HepG2 (cell line): ENCODE results near the gene CD200. TPM values are rescaled to one million over a fixed set of nuclear protein-coding genes. Genes with fewer than 3 reads are reported as not detected.

ENCODE experiments used
- ATAC-seq: fragments of 200-7000 bp; cut with Tn5 transposase; 3 replicates; pipeline ENCODE4 v1.9.1; 2020; ENCODE audit warnings: mild to moderate bottlenecking, moderate library complexity
- BruUV-seq: library from RNA; stranded (reverse); fragments of 400-500 nt; replicated peaks from 2 replicates; lab custom pipeline; 2021; lab: Mats Ljungman, UMichigan
- CTCF ChIA-PET: fragments of 300-600 bp; formaldehyde crosslinking; extraction: SDS; loops from one replicate; lab custom pipeline; 2021; ENCODE audit warnings: low total read pairs, inconsistent platforms, low intra/inter-chr PET ratio; lab: Yijun Ruan, JAX
- POLR2A ChIA-PET: fragments of 350-600 bp; sonication (Branson Sonifier 250); formaldehyde crosslinking; loops from one replicate; lab custom pipeline; 2020; ENCODE audit warnings: antibody characterized with exemption, inconsistent platforms; lab: Yijun Ruan, JAX
- DNase-seq: peaks from one replicate; pipeline ENCODE4 v3.0.0-alpha.2; 2015; ENCODE audit warnings: low spot score
- FAIRE-seq: peaks from 3 replicates; lab custom pipeline; 2011; peaks lifted over from hg19 to GRCh38; lab: Jason Lieb, UNC
- H2AFZ ChIP-seq: one replicate; pipeline ENCODE4 v1.6.1; 2011; ENCODE audit warnings: low read length, inconsistent platforms
- H3K27ac ChIP-seq: fragments of 300-600 bp; 3 replicates; pipeline ENCODE4 v1.8.0; 2011; ENCODE audit warnings: mixed run types, mild to moderate bottlenecking, mixed read lengths, low read length, inconsistent platforms; ENCODE audit not compliant: insufficient read depth; ENCODE audit errors: extremely low read length
- H3K27me3 ChIP-seq, 2 experiments: fragments of 200-600 bp in 1 of 2; 2 replicates in 1 of 2; 3 replicates in 1 of 2; pipeline versions ENCODE4 v1.6.0 to v1.8.0; 2011; ENCODE audit warnings: low read length in 2 of 2, mild to moderate bottlenecking in 2 of 2, moderate library complexity in 2 of 2, inconsistent platforms in 1 of 2; ENCODE audit not compliant: insufficient read depth in 2 of 2, control insufficient read depth in 1 of 2
- H3K36me3 ChIP-seq, 2 experiments: fragments of 200-600 bp in 1 of 2; replicated peaks in 1 of 2; 2 replicates in 1 of 2; 3 replicates in 1 of 2; pipeline versions ENCODE4 v1.5.1 to v1.8.0; 2011; ENCODE audit warnings: low read length in 2 of 2, inconsistent platforms in 1 of 2; ENCODE audit not compliant: insufficient read depth in 2 of 2, control insufficient read depth in 1 of 2
- H3K4me1 ChIP-seq: 2 replicates; pipeline ENCODE4 v1.5.1; 2012; ENCODE audit warnings: low read length, inconsistent platforms; ENCODE audit not compliant: insufficient read depth
- H3K4me2 ChIP-seq: 2 replicates; pipeline ENCODE4 v1.6.0; 2011; ENCODE audit warnings: low read depth, low read length, inconsistent platforms
- H3K4me3 ChIP-seq, 3 experiments: fragments of 200-600 bp in 1 of 3; sonication (generic), shearing (Covaris generic) in 1 of 3; replicated peaks in 1 of 3; 2 replicates each; pipeline ENCODE4 v1.5.1; 2011 to 2016; ENCODE audit warnings: low read length in 3 of 3, inconsistent platforms in 2 of 3, low read depth in 2 of 3, mild to moderate bottlenecking in 2 of 3, control low read depth in 1 of 3, mixed read lengths in 1 of 3; ENCODE audit not compliant: insufficient read depth in 1 of 3
- H3K79me2 ChIP-seq: one replicate; pipeline ENCODE4 v1.6.1; 2011; ENCODE audit warnings: low read length, inconsistent platforms; ENCODE audit not compliant: insufficient read depth
- H3K9ac ChIP-seq: 2 replicates; pipeline ENCODE4 v1.6.0; 2011; ENCODE audit warnings: mild to moderate bottlenecking, low read depth, low read length, inconsistent platforms; ENCODE audit not compliant: insufficient read depth
- H3K9me3 ChIP-seq: 2 replicates; pipeline ENCODE4 v1.5.1; 2012; ENCODE audit warnings: mild to moderate bottlenecking, low read length
- H4K20me1 ChIP-seq: 2 replicates; pipeline ENCODE4 v1.6.0; 2011; ENCODE audit warnings: inconsistent platforms, mild to moderate bottlenecking, low read length, moderate library complexity; ENCODE audit not compliant: insufficient read depth
- MAFF ChIP-seq: IDR thresholded peaks from 2 replicates; pipeline ENCODE4 v1.6.1; 2011; ENCODE audit warnings: low read depth, low read length, improper control_type of control experiment
- MAFK ChIP-seq, 2 experiments: IDR thresholded peaks in 1 of 2; conservative IDR thresholded peaks in 1 of 2; 2 replicates each; pipeline ENCODE4 v1.6.1; 2011; ENCODE audit warnings: improper control_type of control experiment in 2 of 2, low read length in 2 of 2
- POGK ChIP-seq: sonication (generic); formaldehyde crosslinking; conservative IDR thresholded peaks from 2 replicates; pipeline ENCODE4 v1.8.0; 2022; ENCODE audit warnings: mild to moderate bottlenecking, moderate library complexity, missing genetic modification reagents
- RFX3 ChIP-seq: IDR thresholded peaks from 2 replicates; pipeline ENCODE4 v1.6.1; 2016; ENCODE audit warnings: missing biosample characterization, missing genetic modification reagents
- SCMH1 ChIP-seq: sonication (generic); formaldehyde crosslinking; IDR thresholded peaks from 2 replicates; pipeline ENCODE4 v1.9.0; 2021; ENCODE audit warnings: missing genetic modification reagents, mild to moderate bottlenecking, borderline replicate concordance
- SP5 ChIP-seq: IDR thresholded peaks from 2 replicates; pipeline ENCODE4 v1.6.1; 2016; ENCODE audit warnings: low read depth, borderline replicate concordance
- TARDBP ChIP-seq: sonication (generic); formaldehyde crosslinking; IDR thresholded peaks from 2 replicates; pipeline ENCODE4 v1.8.0; 2022; ENCODE audit warnings: mild to moderate bottlenecking, missing genetic modification reagents
- ZNF17 ChIP-seq: sonication (generic); formaldehyde crosslinking; IDR thresholded peaks from 2 replicates; pipeline ENCODE4 v1.5.0; 2020; ENCODE audit warnings: mild to moderate bottlenecking, missing genetic modification reagents
- ZNF3 ChIP-seq: IDR thresholded peaks from 2 replicates; pipeline ENCODE4 v1.7.0; 2017; ENCODE audit warnings: inconsistent platforms
- ZNF329 ChIP-seq: sonication (generic); formaldehyde crosslinking; IDR thresholded peaks from 2 replicates; pipeline ENCODE4 v1.9.0; 2021; ENCODE audit warnings: low read depth, mild to moderate bottlenecking, missing genetic modification reagents
- ZNF550 ChIP-seq: sonication (generic); formaldehyde crosslinking; IDR thresholded peaks from 2 replicates; pipeline ENCODE4 v1.4.0; 2020; ENCODE audit warnings: mild to moderate bottlenecking, missing genetic modification reagents, borderline replicate concordance
- ZNF687 ChIP-seq: sonication (generic); formaldehyde crosslinking; IDR thresholded peaks from 2 replicates; pipeline ENCODE4 v1.5.1; 2020; ENCODE audit warnings: mild to moderate bottlenecking, missing genetic modification reagents, moderate library complexity
- ZNF790 ChIP-seq: sonication (generic); formaldehyde crosslinking; IDR thresholded peaks from 2 replicates; pipeline ENCODE4 v1.8.0; 2022; ENCODE audit warnings: missing genetic modification reagents, mild to moderate bottlenecking, borderline replicate concordance
- WGBS: methylation state at CpG from one replicate; pipeline ENCODE4 v1.1.6; 2017; ENCODE audit warnings: low lambda C conversion rate; 5-methylcytosine and 5-hydroxymethylcytosine counted together
- in situ Hi-C: cut with HindIII; loops from 2 replicates; pipeline ENCODE4 v1.10.0; 2017; ENCODE audit warnings: low pct_unique_long_range_greater_than_20kb; ENCODE audit not compliant: extremely low pct_ligation_motif_present
- intact Hi-C: fragments of 100-400 bp; cut with micrococcal nuclease; formaldehyde crosslinking; loops from one replicate; pipeline ENCODE4 v1.10.0; 2022; ENCODE audit not compliant: unreplicated experiment
- polyA plus RNA-seq, 8 experiments: library from polyadenylated mRNA; depleted of rRNA in 3 of 8; stranded (reverse) in 7 of 8; unstranded in 1 of 8; fragments of >200 nt; fragmentation: Illumina TruSeq in 4 of 8; extraction: Trizol in 4 of 8; gene quantifications; 2 replicates each; pipeline versions ENCODE4 v1.2.1 to v1.2.3, GENCODE V29; 2011 to 2016; ENCODE audit warnings: low read depth in 4 of 8, missing spikeins in 1 of 8, mixed read lengths in 1 of 8; ENCODE audit not compliant: insufficient read depth in 1 of 8
- total RNA-seq, 5 experiments: library from RNA; depleted of rRNA; stranded (reverse); fragments of >200 nt; fragmentation: Illumina TruSeq; extraction: Trizol; gene quantifications; 2 replicates each; pipeline ENCODE4 v1.2.3, GENCODE V29; 2016; ENCODE audit warnings: low read depth in 1 of 5

The CD200 gene
- total and polyA plus RNA-seq, 2 of the 13 experiments (the other 11 are each of a cell fraction or from before 2014, with no cell fraction given), result not detected

GRCh38 chr3:112354642-112355306 is 21.8 kb downstream of the CD200 start:
- H2AFZ ChIP-seq, result no peak overlapping the region
- ATAC-seq (no peak), FAIRE-seq (no peak), DNase-seq (no peak)
- WGBS, result 2% methylated on average over 2 of the region's 2 CpGs
- H3K4me2 ChIP-seq, result no peak overlapping the region
- no peaks in the 10 kb centered on the region for H3K79me2 ChIP-seq
- in situ Hi-C loops (no loop called here), intact Hi-C loops (no loop called here)
- H3K9me3 ChIP-seq, result no peaks in the 10 kb centered on the region
- ChIA-PET POLR2A (no interaction called here), CTCF (no interaction called here)
- H3K4me1 ChIP-seq, result no peaks in the 10 kb centered on the region
- H3K27ac ChIP-seq, result no peak overlapping the region
- H3K4me3 ChIP-seq, result no peak overlapping the region
- no peak for TF ChIP-seq TARDBP (CRISPR knock-in tag)
- TF ChIP-seq MAFF, result 0 out of 2 replicates have a peak, but pooled peaks have one; percentile 18
- TF ChIP-seq MAFK (conservative IDR thresholded peaks at IDR 0.05 in 1 of 2, IDR thresholded peaks at IDR 0.05 in 1 of 2; ENCODE audit: low read length in 2 of 2), result peak; percentile 46 to 60; a peak in 3 of 4 replicates
- peaks cover 0 to 4% of the 10 kb centered on the region in 2 experiments; a peak in 1 of 5 replicates for H3K27me3 ChIP-seq
- BruUV-seq, result no TSS peak
- H3K9ac ChIP-seq, result no peak overlapping the region
- H4K20me1 ChIP-seq, result no peaks in the 10 kb centered on the region
- no peaks in the 10 kb centered on the region for H3K36me3 ChIP-seq

- H3K4me1 ChIP-seq, result no peaks in the 10 kb centered on the region
- no peak overlapping the region for H3K4me3 ChIP-seq
- H3K27me3 ChIP-seq, result peaks cover 0 to 4% of the 10 kb centered on the region in 2 experiments; a peak in 1 of 5 replicates
- no peak for ATAC-seq
- H3K9me3 ChIP-seq, result no peaks in the 10 kb centered on the region
- ChIA-PET POLR2A (no interaction called here), CTCF (no interaction called here)
- H3K4me2 ChIP-seq, result no peak overlapping the region
- no peak overlapping the region for H2AFZ ChIP-seq
- BruUV-seq, result no TSS peak
- H4K20me1 ChIP-seq, result no peaks in the 10 kb centered on the region
- DNase-seq, result no peak
- FAIRE-seq, result no peak
- H3K27ac ChIP-seq, result no peak overlapping the region
- H3K9ac ChIP-seq, result no peak overlapping the region
- no peaks in the 10 kb centered on the region for H3K36me3 ChIP-seq
- no peaks in the 10 kb centered on the region for H3K79me2 ChIP-seq
- 15% methylated on average over 5 of the region's 5 CpGs for WGBS
- in situ Hi-C loops, result no loop called here
- intact Hi-C loops, result no loop called here
- no peak for TF ChIP-seq ZNF17 (CRISPR knock-in tag)
- no peak for TF ChIP-seq RFX3
- no peak for TF ChIP-seq ZNF550 (CRISPR knock-in tag)
- TF ChIP-seq SCMH1, result no peak
- TF ChIP-seq ZNF687 (CRISPR knock-in tag), result no peak
- no peak for TF ChIP-seq ZNF329
- no peak for TF ChIP-seq SP5
- no peak for TF ChIP-seq POGK (CRISPR knock-in tag)
- no peak for TF ChIP-seq ZNF3
- no peak for TF ChIP-seq ZNF790 (CRISPR knock-in tag)
These were observed 22.3 kb downstream of the CD200 start for GRCh38 chr3:112355307-112355687.
